Activated B cell treated with CpG ODN at 0.5 μM for 24 hours (primary cell): ENCODE results near the gene MIAT. TPM values are rescaled to one million over a fixed set of nuclear protein-coding genes. Genes with fewer than 3 reads are reported as not detected.
A peak's percentile ranks its signal among the peaks of the same experiment; 100 is the strongest.

Experiments used
- ATAC-seq: fragments of 200-7000 bp; cut with Tn5 transposase; one replicate; pipeline ENCODE4 v1.10.0; 2021; ENCODE audit warnings: low read depth, mild to moderate bottlenecking, moderate library complexity
- CTCF ChIA-PET: fragments of 350-600 bp; sonication (Branson Sonifier 250); formaldehyde crosslinking; loops from one replicate; lab custom pipeline; 2021; ENCODE audit warnings: antibody characterized with exemption; lab: Charles Lee
- POLR2A ChIA-PET: fragments of 350-600 bp; sonication (Branson Sonifier 250); formaldehyde crosslinking; loops from one replicate; lab custom pipeline; 2021; ENCODE audit warnings: antibody characterized with exemption; lab: Charles Lee
- DNase-seq: peaks from one replicate; pipeline ENCODE4 v3.0.0; 2022
- H3K27ac Mint-ChIP-seq: one replicate; pipeline ENCODE4 v1.8.0; 2020; ENCODE audit warnings: mixed read lengths
- H3K27me3 Mint-ChIP-seq: one replicate; pipeline ENCODE4 v1.8.0; 2021; ENCODE audit warnings: mixed read lengths
- H3K36me3 Mint-ChIP-seq: one replicate; pipeline ENCODE4 v1.8.0; 2021; ENCODE audit warnings: low read depth, mixed read lengths
- H3K4me1 Mint-ChIP-seq: one replicate; pipeline ENCODE4 v1.8.0; 2021; ENCODE audit warnings: mixed read lengths
- H3K4me3 Mint-ChIP-seq: one replicate; pipeline ENCODE4 v1.8.0; 2020; ENCODE audit warnings: mild to moderate bottlenecking, mixed read lengths
- H3K9me3 Mint-ChIP-seq: one replicate; pipeline ENCODE4 v1.8.0; 2020; ENCODE audit warnings: mixed read lengths
- CTCF ChIP-seq: fragments of 200-600 bp; IDR thresholded peaks from one replicate; pipeline ENCODE4 v1.8.0; 2022; ENCODE audit warnings: antibody characterized with exemption, mild to moderate bottlenecking
- intact Hi-C: fragments of 100-400 bp; cut with micrococcal nuclease; formaldehyde crosslinking; loops from one replicate; pipeline ENCODE4 v1.15.1; 2024
- total RNA-seq: library from RNA; stranded (reverse); gene quantifications from 2 replicates; pipeline ENCODE4 v1.2.3, GENCODE V29; 2022

Gene MIAT
- total RNA-seq, 1 donor from 2014 or later: 7.3 TPM

DNA sequence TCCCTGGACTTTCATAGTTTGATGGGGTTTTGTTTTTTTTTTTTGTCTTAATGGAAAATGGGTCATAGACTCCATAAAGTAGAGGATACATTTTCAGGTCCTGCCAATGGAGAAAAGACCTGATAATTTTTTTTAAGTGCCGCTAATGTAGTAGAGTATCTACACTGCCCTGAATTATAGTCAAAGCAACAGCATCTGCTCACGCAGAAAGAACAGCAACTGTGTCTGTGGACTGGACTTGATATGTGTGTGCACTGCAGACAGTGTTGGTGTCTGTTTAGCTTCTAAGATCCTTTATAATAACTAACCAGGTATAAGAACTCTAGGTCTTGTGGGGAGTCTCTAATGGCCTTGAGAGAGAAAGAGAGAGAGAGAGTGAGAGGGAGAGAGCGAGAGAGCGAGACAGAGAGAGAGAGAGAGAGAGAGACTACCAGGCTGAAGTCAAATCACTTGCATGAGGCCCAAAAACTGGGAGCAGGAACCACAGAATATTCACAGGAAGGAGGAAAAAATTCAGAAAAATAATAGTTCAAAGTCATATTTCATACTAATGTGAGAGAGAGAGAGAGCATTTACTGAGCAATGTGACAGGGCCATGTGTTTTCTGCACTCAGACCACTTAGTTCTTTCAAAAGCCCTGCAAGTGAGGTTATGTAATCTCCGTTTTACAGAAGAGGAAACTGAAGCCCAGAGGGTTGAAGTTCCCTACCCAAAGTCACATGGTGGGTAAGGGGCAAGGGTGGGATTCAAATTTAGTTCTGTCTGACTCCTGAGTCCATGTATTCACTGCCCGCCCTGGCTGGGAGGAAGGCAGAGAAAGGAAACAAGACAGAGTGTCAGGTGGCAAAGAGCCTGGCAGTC lies 8.6 kb upstream of the MIAT start:
- no peak for ATAC-seq
- Mint-ChIP-seq H3K36me3 (no peaks in the 10 kb centered on the region), H3K27me3 (peaks cover 11% of the 10 kb centered on the region), H3K4me1 (peaks cover 23% of the 10 kb centered on the region), H3K27ac (no peak overlapping the region), H3K9me3 (no peaks in the 10 kb centered on the region), H3K4me3 (no peak overlapping the region)
- no peak for TF ChIP-seq CTCF
- DNase-seq: no peak
- intact Hi-C loops: no loop called here
- POLR2A ChIA-PET: no interaction called here
- CTCF ChIA-PET: no interaction called here

DNA sequence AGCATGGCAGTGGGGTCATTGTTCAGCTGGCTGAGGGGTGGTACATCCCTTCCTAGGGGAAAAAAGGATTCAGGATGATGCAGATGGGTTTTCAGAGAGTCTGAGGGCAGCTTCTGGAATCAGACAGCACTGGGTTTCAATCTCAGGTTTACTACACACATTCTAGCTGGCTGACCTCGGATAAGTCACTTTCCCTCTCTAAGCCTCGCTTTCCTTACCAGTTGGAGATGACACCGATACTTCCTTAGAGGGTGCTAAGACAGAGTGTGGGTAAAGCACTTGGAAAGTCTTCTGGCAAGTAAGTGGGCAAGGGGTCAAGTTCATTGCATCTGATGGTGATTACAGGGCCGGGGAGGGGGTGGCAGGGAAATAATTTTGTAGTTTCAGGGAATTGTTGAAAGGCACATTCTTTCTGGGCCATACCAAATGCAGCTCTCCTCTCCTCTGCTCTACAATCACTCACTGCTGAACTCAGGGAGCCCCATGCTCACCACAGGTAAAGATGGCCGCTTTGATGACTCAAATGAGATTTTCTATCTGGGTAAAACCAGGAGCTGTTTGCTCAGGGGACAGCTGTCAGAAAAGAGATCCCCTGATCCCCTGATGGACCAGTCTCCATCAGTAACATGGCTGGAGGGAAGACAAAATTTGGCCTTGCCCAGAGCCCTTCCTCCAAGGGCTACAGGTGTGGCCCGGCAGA lies 6.5 kb upstream of the MIAT start:
- intact Hi-C loops: no loop called here
- CTCF ChIA-PET: no interaction called here
- H3K4me3 Mint-ChIP-seq: no peak overlapping the region

DNA sequence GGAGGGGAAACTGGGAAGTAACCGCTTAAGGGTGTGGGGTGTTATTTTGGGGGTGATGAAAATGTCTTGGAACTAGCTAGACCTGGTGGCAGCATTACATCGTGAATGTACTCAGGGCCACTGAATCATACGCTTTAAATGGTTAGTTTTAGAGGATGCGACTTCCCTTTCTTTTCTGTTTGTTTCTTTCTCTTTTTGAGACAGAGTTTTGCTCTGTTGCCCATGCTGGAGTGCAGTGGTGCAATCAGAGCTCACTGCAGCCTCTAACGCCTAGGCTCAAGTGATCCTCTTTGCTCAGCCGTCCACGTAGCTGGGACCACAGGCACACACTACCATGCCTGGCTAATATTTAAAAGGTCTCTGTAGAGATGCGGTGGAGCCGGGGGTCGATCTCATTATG lies 5.6 kb upstream of the MIAT start:
- DNase-seq (no peak), ATAC-seq (peak; percentile 40)
- no peak for TF ChIP-seq CTCF
- Mint-ChIP-seq H3K4me1 (peaks cover 11% of the 10 kb centered on the region), H3K4me3 (peak overlapping the region; percentile 9), H3K27ac (no peak overlapping the region), H3K27me3 (peaks cover 11% of the 10 kb centered on the region), H3K36me3 (no peaks in the 10 kb centered on the region), H3K9me3 (no peaks in the 10 kb centered on the region)
- intact Hi-C loops: no loop called here
- POLR2A ChIA-PET: no interaction called here
- CTCF ChIA-PET: no interaction called here

More for the DNA sequence above, 6.5 kb upstream of the MIAT start:
- no peaks in the 10 kb centered on the region for H3K9me3 Mint-ChIP-seq
- ATAC-seq (no peak), DNase-seq (no peak)
- TF ChIP-seq CTCF: no peak
- no peak overlapping the region for H3K27ac Mint-ChIP-seq
- peaks cover 11% of the 10 kb centered on the region for H3K27me3 Mint-ChIP-seq
- H3K4me1 Mint-ChIP-seq: peaks cover 11% of the 10 kb centered on the region
- POLR2A ChIA-PET: interaction anchor here (0.7 kb wide), 1 partner anchor 133 kb away, joined by 3 read pairs; no protein-coding TSS in a partner anchor
- H3K36me3 Mint-ChIP-seq: no peaks in the 10 kb centered on the region

GRCh38 chr22:26658161-26658560 lies 773 bp downstream of the MIAT start:
- TF ChIP-seq CTCF: no peak
- H3K27me3 Mint-ChIP-seq: peaks cover 8% of the 10 kb centered on the region
- ChIA-PET CTCF (no interaction called here), POLR2A (interaction anchor here (0.5 to 1.6 kb wide), 2 partner anchors 15 to 228 kb away, joined by 5 to 7 read pairs; no protein-coding TSS in a partner anchor)
- ATAC-seq: peak; percentile 14
- intact Hi-C loops: loop anchor here (2.0 to 5.0 kb wide), 2 partner anchors 15 to 226 kb away; no protein-coding TSS in a partner anchor
- no peak overlapping the region for H3K27ac Mint-ChIP-seq
- H3K4me1 Mint-ChIP-seq: peaks cover 25% of the 10 kb centered on the region
- no peak for DNase-seq
- H3K36me3 Mint-ChIP-seq: no peaks in the 10 kb centered on the region
- peak overlapping the region; percentile 89 for H3K4me3 Mint-ChIP-seq
- H3K9me3 Mint-ChIP-seq: no peaks in the 10 kb centered on the region
